NCI-H446 treated with DMSO at 0.1 percent for 48 hours (cell line): ENCODE data around the gene DMBX1.

ENCODE experiments used
- DNase-seq: peaks from one replicate; lab custom pipeline; 2025; lab: John Stamatoyannopoulos, UW

The DMBX1 gene

DNA sequence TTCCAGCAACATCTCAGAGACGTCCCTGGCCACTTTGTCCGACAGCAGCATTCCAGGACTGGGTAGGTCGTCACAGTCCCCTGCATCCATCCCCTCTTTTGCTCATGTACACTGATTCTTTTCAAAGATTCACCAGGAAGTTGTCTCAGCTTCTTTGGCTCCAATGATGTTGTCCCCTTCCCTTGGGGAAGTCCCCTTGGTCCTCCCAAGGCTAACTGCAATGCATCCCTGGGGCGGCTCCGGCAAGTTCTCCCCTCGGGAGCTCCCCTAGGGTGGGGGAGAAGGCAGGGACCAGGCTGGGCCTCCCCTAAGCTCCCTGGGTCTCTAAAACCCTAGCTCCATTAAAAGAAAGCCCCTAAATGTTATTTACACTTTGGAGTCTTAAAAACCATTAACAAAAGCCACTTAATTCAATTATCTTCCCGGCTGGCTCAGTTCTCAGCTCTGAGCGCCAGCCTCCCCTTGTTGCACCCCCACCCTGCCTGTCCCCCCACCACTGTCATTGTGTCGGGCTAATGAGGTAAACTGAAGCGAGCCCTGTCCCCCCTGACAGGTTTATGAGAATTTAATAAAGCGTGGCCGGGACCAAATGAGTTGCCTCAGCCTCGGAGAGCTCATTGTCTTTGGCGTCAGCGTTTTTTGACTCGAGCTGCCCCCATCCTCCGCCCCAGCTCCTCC, 36.5 kb downstream of the DMBX1 start:
- no peak for DNase-seq

DNA sequence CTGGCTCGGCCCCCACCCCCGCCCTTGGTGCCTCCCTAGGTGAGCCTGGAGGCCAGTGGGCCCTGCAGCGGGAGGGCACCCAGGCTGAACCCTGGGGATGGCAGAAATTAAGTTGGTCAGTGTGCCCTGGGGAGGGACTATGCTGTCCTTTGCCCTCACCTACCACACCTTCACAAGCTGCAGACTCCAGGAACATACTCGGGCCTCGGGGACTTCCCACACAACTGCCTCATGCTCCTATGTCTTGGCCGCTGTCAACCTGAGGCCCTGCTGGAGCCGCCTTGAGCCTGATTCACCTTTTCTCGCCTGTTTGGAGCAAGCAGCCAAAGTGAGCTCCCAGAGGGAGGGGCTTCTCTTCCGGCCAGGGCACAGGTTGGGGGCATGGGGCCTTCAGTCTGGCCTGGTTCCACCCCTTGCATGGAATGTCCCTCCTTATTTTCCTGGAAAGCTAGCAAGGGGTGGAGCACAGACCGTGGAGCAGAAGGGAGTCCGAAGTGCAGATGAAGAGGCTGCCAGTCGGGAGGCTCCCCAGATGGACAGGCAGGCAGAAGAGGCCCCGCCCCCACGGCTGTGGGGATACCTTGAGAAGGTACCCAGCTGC, 37.2 kb downstream of the DMBX1 start:
- DNase-seq: no peak

DNA sequence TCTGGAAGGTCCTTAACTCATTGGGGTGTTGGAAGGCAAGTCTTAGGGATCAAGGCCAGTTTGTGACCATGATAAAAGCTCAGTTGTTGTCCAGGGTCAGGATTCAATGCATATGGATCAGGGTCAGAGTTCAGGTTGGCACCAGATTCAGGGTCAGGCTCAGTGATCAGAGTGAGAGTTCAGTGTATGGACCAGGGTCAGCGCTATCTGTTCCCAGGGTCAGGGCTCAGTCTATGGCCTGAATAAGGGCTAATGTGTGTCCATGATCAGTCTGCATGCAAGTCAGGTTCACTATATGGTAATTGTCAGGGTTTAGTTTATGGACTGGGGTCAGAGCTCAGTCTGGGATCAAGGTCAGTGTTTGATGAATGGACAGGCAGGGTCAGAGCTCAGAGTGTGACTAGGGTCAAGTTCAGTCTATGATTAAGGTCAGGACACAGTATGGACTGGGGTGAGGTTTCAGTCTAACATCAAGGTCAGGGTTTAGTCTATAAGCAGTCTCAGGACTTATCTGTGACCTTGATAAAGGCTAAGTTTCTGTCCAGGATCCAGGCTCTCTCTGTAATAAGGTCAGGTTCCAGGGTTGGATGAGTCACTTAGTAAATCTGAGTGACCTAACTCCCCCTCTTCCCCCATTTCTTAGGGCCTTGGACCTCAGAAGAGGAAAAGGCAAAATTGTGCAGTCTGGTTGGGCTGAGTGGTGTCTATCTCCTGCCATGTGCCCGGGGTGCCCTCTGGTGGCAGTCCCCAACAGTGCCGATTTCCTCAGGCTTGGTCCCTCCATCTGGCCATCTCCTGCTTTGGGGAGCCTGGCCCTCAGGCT, 38.0 kb downstream of the DMBX1 start:
- peak; percentile 53 for DNase-seq

DNA sequence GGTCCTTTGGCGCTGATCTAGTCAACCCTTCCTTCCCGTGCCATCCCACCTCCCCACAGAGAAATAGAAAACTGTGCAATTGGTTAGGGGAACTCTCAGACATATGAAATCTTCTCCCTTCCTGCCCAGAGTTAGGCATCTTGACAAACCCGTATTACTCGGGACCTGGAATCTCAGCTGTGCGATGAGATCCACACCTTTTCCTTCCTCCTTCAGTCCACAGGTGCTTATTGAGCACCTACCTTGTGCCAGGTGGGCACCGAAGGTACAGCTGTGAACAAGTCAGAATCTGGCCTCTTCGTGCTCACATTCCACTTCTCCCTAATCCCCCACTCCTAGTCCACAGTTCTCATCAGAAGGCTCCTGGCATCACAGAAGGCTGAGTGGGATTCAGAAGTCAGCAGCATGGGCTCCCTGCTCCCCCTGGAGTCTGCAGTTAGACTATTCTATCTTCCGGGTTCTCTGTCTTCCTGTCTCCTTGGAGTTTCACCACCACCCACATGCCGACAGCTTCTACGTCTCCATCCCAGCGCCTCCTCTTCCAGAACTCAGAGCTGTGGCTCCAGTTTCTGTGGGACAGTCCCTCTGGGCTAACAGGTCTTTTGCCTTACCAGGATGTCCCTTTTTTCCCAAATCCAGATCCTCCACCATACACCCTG, 38.8 kb downstream of the DMBX1 start:
- DNase-seq: no peak

DNA sequence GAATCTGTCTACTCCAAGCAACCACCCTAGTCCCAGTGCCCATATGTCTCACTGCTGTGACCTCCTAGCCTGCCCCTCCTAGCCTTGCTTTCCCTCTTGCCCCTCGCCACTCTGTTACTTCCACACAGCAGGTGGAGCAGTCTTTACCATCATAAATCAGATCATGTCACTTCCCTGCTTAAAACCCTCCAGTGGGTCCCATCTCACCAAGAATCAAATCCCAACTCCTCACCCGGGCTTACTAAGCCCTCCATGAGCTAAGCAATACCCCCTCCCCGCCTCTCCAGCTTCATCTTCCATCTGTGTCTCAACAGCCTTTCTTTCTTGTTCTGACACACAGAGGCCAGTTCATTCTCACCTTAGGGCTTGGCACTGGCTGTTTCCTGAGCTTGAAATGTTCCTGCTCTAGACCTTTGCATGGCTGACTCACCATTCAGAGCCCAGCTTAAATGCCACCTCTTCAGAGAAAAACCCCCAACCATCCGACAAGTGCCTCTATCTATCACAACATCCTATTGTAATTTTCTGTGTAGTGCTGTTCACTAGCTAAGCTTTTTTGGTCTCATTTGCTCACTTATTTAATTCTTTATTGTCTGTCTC, 39.5 kb downstream of the DMBX1 start:
- DNase-seq: no peak

DNA sequence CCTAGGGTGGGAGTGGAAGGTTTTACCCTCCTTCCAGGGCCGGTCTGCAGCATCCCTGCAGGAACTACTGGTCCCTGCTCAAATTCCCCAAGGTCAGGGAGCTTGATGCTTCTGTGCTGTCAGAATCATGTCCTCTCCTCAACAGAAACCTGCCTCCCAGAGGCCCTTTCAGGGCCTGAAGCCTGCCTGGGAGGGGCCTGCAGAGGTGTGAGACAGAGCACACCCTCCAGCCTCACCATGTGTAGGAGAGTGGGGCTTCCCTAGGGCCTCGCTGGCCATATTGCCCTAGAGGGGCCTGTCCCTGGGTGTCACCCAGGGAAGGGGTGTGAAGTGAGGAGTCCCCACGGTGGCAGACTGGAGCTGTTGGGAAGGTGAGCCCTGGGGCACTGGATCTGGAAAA, 40.7 kb downstream of the DMBX1 start:
- DNase-seq: no peak

DNA sequence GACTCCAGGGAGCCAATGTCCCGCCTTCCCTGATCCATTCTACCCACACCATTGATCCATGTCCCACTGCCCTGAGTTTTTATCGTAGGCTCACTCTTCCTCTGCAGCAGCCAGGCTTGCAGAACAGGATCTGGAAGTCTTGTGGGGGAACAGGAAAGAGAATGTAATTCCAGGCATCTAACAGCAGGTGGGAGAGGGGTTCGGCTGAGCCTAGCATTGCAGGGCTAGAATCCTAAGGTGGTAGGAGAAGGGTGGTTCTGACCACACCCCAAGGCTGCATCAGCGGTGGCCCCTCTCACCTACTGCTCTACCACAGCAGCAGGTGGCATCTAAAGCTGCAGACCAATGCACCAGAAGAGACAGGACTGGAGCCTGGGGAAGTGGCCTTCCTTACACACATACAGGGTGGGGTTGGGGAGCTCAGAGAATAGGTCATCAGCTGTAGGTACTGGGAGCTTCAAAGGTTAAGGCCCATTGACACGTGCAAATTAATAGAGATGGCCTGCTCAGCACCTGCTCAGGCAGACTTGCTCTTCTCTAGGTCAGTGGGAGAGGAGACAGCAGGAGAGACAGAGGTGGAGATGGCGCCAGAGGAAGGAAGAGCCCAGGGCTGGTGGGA, 41.3 kb downstream of the DMBX1 start:
- no peak for DNase-seq

DNA sequence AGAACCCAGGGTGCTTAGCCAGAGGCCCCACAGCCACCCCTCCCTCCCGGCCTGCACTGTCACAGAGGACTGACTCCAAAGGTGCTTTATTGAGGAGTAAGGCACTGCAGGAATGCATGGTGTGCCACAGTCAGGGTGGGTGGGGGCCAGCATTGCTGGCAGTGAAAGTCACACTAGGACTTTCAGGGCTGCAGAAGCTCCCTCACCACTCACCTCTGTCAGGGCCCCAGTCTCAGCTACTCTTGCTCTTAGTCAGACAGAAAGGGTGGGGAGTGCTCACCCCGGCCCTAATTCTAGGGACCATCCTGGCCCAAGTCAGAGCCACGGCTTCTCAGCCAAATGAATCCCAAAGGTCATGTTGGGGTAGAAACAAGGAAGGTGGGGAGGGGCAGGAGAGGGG, 42.5 kb downstream of the DMBX1 start:
- no peak for DNase-seq

DNA sequence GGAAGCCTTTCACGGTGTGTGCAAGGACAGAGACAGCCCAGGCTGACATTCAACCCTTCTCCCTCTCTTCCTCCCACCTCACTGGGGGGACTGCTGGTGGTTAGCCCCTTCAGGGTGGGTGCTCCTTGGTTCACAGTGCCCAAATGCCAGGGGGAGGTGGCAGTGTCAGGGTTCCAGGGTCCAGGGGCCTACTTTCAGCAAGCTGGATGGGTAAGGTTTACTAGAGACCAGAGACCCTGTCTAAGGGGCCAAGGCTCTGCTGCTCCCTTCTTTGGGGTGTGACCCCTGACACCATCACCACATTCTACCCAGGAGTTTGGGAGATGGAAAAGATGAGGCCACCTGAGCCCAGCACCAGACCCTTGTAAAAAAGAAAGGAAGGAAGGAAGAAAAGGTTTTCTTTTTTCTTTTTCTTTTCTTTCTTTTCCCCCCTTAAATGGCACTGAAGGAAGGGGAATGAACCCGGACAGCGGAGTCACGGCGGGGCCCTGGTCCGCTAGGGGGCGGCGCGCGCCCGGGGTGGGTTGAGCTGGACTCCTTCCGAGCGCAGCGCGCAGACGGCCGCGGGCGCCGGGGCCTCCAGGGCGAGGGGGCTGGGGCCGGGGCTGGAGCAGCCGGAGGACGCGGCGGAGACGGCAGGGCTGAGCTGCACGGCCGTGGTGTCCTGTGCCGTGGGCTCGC, 43.0 kb downstream of the DMBX1 start:
- DNase-seq: no peak

DNA sequence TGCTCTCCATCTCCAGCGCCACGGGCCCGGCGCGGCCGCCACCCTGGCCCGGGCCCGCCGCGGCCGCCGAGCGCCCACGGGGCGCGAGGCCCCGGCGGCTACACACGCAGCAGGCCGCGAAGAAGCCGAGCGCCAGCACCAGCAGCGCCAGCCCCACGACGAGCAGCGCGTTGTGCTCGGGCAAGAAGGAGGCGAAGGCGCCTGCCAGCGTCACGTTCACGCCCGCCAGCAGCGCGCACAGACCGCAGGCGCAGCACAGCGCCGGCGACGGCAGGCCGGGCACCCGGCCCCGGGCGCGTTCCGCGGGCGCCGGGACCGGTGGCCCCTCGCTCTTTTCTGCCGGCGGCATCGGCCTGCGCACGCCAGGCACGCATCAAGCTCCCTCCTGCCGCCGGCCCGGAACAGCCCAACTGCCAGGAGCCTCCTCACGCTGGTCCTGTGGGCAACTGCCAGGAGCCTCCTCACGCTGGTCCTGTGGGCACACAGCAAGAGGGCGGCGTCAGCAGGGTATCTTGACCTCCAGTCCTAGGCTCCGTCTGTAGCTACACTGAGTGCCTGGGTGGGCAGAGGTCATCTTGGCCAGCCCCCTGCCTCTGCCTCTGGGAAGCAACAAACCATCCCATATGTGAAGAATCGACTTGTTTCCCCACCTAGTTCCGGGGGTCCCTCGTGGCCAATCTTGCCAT, 43.7 kb downstream of the DMBX1 start:
- DNase-seq: no peak

DNA sequence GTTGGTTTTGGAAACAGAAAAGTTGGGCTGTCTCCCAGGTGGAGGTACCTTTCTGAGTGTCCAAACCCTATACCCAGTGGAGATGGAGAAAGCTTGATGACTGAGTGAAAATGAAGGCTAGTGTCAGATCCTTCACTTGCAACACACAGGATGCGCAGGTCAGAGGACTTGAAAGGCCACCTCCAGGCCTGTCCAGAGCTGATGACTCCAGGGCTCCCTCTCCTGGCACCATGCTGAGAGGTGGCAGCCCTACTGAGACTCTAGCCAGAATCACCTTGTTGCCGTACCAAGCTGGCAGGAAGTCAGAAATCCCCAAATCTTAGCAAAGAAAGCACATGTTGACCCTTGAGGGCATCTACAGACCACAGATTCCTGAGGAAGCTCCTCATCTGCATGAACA, 45.4 kb downstream of the DMBX1 start:
- no peak for DNase-seq

DNA sequence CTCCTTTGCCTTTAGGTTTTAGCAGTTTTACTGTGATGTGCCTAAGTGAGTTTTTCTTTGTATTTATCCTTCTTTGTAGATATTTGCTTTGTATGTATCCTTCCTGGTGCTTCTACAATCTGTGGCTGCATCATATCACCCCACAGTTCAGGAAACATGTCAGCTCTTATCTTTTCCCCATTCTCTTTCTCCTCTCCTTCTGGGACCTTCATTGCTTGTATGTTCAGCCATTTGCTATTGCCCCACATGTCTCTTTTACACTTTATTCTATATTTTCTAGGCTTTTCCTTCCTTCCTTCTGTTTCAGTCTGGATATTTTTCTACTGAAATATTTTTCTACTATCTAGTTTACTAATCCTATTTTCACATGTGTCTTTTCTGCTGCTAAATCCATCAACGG, 46.9 kb downstream of the DMBX1 start:
- no peak for DNase-seq

DNA sequence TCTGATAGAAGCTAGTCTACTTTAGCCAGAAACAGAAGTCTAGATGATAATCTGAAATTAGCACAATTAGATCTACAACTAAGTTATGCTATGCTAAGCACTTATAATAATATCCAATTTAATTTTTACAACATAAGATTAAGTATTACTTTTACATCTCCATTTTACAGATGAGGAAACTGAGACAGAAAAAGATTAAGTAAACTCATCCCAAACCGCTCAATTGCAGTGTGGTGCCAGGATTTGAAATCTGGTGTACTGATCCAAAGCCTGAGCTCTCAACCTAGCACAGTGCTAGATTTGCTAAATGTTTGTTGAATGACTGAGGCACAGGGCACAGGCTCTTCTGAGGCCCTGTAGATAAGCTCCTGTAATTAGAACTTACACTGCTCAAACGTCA, 48.0 kb downstream of the DMBX1 start:
- DNase-seq: no peak

DNA sequence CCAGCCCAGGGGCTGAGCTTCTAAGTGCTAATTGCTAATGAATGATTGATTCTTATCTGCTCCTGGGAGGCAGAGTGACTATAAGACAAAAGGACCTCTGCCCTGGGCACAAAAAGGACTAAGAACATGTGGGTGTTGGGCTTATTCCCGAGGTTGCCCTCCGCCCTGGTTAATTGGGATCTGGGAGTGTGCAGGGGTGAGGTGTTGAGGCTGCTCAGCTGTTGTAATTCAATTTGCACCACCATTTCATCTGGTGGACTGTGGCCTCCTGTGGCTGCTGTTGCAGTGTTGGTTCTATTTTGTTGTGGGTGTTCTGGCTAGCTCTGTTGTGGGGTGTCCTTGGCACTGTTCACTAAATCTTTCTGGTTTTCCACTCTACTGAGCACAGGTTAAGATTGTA, 48.5 kb downstream of the DMBX1 start:
- no peak for DNase-seq
